ENCODE results near the gene SEMA5B. TPM values are rescaled to one million over a fixed set of nuclear protein-coding genes. Genes with fewer than 3 reads are reported as not detected.

The SEMA5B gene
- polyA plus RNA-seq, 1 of the 3 experiments (the other 2 are of a cell fraction), result 0.43 TPM

DNA sequence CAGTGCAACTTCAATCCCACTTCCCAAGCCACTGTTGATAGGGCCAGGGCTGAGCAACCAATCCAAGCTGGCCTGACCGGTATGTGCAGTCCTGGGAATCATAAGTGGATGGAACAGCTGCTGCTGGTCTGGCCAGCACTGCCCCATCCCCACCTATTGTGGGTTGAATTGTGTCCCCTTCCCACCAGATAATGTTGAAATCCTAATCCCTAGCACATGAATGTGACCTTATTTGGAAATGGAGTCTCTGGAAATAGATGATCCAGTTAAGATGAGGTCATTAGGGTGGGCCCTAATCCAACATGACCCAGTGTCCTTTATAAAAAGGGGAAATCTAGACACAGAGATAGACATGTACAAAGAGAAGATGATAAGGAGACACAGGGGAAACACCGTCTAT, 25.5 kb upstream of the SEMA5B start:
- Histone ChIP-seq H3K9me2 (no peaks in the 10 kb centered on the region), H2AFZ (ENCODE audit: low read depth) (no peak overlapping the region), H3K27ac (ENCODE audit: low read depth in 2 of 2, low read length in 1 of 2) (no peak overlapping the region), H3K9ac (no peak overlapping the region), H4K20me1 (ENCODE audit: insufficient read depth) (no peaks in the 10 kb centered on the region), H3F3A (replicated peaks; ENCODE audit: insufficient read depth) (no peaks in the 10 kb centered on the region), H3K4me1 (ENCODE audit: control insufficient read depth in 1 of 2, insufficient read depth in 2 of 2, low read depth in 1 of 2, low read length in 1 of 2) (peaks cover 0 to 23% of the 10 kb centered on the region in 2 experiments; a peak in 1 of 4 replicates), H3K79me2 (ENCODE audit: insufficient read depth) (no peaks in the 10 kb centered on the region), H3K9me3 (no peaks in the 10 kb centered on the region), H3K4me3 (ENCODE audit: low read depth in 2 of 2, low read length in 1 of 2) (no peak overlapping the region), H3K4me2 (no peak overlapping the region), H3K27me3 (ENCODE audit: insufficient read depth) (no peaks in the 10 kb centered on the region), H3K36me3 (replicated peaks in 1 of 2; ENCODE audit: control insufficient read depth in 1 of 2, insufficient read depth in 2 of 2, low read length in 1 of 2) (no peaks in the 10 kb centered on the region)
- no peak for DNase-seq
- ChIA-PET CTCF (no interaction called here), POLR2A (no interaction called here)
- 93% methylated on average over 2 of the region's 2 CpGs for WGBS (ENCODE audit: low lambda C conversion rate)
- TF ChIP-seq FOXJ3 (CRISPR knock-in tag; IDR thresholded peaks at IDR 0.05) (no peak), MEF2A (IDR thresholded peaks at IDR 0.05; ENCODE audit: borderline replicate concordance, low read depth) (no peak), ELF1 (IDR thresholded peaks at IDR 0.05) (no peak), RAD21 (IDR thresholded peaks at IDR 0.05; ENCODE audit: low read length) (no peak), NFIC (IDR thresholded peaks at IDR 0.05; ENCODE audit: borderline replicate concordance) (no peak), NRF1 (IDR thresholded peaks at IDR 0.05; ENCODE audit: low read depth, low read length) (no peak), FOSL2 (IDR thresholded peaks at IDR 0.05; ENCODE audit: borderline replicate concordance, low read depth) (no peak), CHD2 (IDR thresholded peaks at IDR 0.05; ENCODE audit: low read length, partially characterized antibody) (no peak), MXI1 (IDR thresholded peaks at IDR 0.05; ENCODE audit: low read depth, low read length) (no peak), FOXM1 (IDR thresholded peaks at IDR 0.05; ENCODE audit: low read depth) (no peak), JUND (IDR thresholded peaks at IDR 0.05) (no peak), RXRA (IDR thresholded peaks at IDR 0.05; ENCODE audit: borderline replicate concordance, low read depth) (no peak), YY1 (IDR thresholded peaks at IDR 0.05; ENCODE audit: low read depth) (no peak)
- TF ChIP-seq, protein P1, sequence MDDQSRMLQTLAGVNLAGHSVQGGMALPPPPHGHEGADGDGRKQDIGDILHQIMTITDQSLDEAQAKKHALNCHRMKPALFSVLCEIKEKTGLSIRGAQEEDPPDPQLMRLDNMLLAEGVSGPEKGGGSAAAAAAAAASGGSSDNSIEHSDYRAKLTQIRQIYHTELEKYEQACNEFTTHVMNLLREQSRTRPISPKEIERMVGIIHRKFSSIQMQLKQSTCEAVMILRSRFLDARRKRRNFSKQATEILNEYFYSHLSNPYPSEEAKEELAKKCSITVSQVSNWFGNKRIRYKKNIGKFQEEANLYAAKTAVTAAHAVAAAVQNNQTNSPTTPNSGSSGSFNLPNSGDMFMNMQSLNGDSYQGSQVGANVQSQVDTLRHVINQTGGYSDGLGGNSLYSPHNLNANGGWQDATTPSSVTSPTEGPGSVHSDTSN (IDR thresholded peaks at IDR 0.05), result no peak
- TF ChIP-seq, protein P2, sequence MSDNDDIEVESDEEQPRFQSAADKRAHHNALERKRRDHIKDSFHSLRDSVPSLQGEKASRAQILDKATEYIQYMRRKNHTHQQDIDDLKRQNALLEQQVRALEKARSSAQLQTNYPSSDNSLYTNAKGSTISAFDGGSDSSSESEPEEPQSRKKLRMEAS (IDR thresholded peaks at IDR 0.05; ENCODE audit: low read depth), result no peak

DNA sequence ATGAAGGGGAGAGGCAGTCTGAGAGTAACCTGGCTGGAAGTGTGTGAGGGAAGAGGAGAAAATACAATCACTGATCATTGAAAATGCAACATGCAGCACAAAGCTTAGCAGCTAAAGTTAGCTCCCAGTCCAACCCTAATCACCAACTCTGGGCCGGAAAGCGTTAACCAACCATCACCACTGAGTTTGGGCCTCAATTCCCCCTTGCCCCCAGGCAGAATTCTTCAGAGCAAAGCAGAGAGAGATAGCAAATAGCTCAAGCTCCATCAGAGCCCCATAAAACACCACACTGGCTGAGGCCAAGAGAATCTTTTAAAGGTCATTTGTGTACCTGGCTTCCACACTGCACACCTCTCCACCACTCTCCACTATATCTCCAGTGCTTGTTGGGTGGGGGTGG, 23.1 kb upstream of the SEMA5B start:
- Histone ChIP-seq H3K9ac (no peak overlapping the region), H3K27me3 (ENCODE audit: insufficient read depth) (no peaks in the 10 kb centered on the region), H3K79me2 (ENCODE audit: insufficient read depth) (no peaks in the 10 kb centered on the region), H3K27ac (ENCODE audit: low read depth in 2 of 2, low read length in 1 of 2) (no peak overlapping the region), H3K9me2 (no peaks in the 10 kb centered on the region), H2AFZ (ENCODE audit: low read depth) (no peak overlapping the region), H3F3A (replicated peaks; ENCODE audit: insufficient read depth) (no peaks in the 10 kb centered on the region), H3K36me3 (replicated peaks in 1 of 2; ENCODE audit: control insufficient read depth in 1 of 2, insufficient read depth in 2 of 2, low read length in 1 of 2) (no peaks in the 10 kb centered on the region), H3K9me3 (no peaks in the 10 kb centered on the region), H3K4me1 (ENCODE audit: control insufficient read depth in 1 of 2, insufficient read depth in 2 of 2, low read depth in 1 of 2, low read length in 1 of 2) (peaks cover 5 to 33% of the 10 kb centered on the region in 2 experiments; a peak in 1 of 4 replicates), H4K20me1 (ENCODE audit: insufficient read depth) (no peaks in the 10 kb centered on the region), H3K4me3 (ENCODE audit: low read depth in 2 of 2, low read length in 1 of 2) (no peak overlapping the region), H3K4me2 (no peak overlapping the region)
- ChIA-PET CTCF (interaction anchor here (0.7 kb wide), 1 partner anchor 23 kb away, joined by 4 read pairs; the partner anchor contains the start of gene SEMA5B), POLR2A (no interaction called here)
- no peak for DNase-seq
- 79% methylated on average over 2 of the region's 2 CpGs for WGBS (ENCODE audit: low lambda C conversion rate)
- no peak for TF ChIP-seq NRF1 (IDR thresholded peaks at IDR 0.05; ENCODE audit: low read depth, low read length)
- TF ChIP-seq, protein P1 (IDR thresholded peaks at IDR 0.05), result no peak
- no peak for TF ChIP-seq IRF3 (IDR thresholded peaks at IDR 0.05; ENCODE audit: low read depth, low read length)
- no peak for TF ChIP-seq USF2 (IDR thresholded peaks at IDR 0.05; ENCODE audit: borderline replicate concordance, low read depth, low read length)
- TF ChIP-seq, protein P2 (IDR thresholded peaks at IDR 0.05; ENCODE audit: low read depth), result no peak
- no peak for TF ChIP-seq FOSL2 (IDR thresholded peaks at IDR 0.05; ENCODE audit: borderline replicate concordance, low read depth)
- no peak for TF ChIP-seq CHD2 (IDR thresholded peaks at IDR 0.05; ENCODE audit: low read length, partially characterized antibody)
- TF ChIP-seq, protein P3, sequence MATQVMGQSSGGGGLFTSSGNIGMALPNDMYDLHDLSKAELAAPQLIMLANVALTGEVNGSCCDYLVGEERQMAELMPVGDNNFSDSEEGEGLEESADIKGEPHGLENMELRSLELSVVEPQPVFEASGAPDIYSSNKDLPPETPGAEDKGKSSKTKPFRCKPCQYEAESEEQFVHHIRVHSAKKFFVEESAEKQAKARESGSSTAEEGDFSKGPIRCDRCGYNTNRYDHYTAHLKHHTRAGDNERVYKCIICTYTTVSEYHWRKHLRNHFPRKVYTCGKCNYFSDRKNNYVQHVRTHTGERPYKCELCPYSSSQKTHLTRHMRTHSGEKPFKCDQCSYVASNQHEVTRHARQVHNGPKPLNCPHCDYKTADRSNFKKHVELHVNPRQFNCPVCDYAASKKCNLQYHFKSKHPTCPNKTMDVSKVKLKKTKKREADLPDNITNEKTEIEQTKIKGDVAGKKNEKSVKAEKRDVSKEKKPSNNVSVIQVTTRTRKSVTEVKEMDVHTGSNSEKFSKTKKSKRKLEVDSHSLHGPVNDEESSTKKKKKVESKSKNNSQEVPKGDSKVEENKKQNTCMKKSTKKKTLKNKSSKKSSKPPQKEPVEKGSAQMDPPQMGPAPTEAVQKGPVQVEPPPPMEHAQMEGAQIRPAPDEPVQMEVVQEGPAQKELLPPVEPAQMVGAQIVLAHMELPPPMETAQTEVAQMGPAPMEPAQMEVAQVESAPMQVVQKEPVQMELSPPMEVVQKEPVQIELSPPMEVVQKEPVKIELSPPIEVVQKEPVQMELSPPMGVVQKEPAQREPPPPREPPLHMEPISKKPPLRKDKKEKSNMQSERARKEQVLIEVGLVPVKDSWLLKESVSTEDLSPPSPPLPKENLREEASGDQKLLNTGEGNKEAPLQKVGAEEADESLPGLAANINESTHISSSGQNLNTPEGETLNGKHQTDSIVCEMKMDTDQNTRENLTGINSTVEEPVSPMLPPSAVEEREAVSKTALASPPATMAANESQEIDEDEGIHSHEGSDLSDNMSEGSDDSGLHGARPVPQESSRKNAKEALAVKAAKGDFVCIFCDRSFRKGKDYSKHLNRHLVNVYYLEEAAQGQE (IDR thresholded peaks at IDR 0.05; ENCODE audit: low read depth, low read length), result no peak
- no peak for TF ChIP-seq SIN3A (IDR thresholded peaks at IDR 0.05; ENCODE audit: borderline replicate concordance, low read depth, low read length)
- no peak for TF ChIP-seq GATA2 (CRISPR knock-in tag; IDR thresholded peaks at IDR 0.05)
